PC-9 (cell line): ENCODE data around the gene CAMTA1.

Experiments used
- EZH2 ChIP-seq: fragments of 200-600 bp; sonication (generic); IDR thresholded peaks from 2 replicates; pipeline ENCODE4 v1.8.0; 2017; ENCODE audit warnings: antibody characterized with exemption, low read depth
- TF ChIP-seq, protein P1 (sequence below): fragments of 200-600 bp; sonication (generic); conservative IDR thresholded peaks from 2 replicates; pipeline ENCODE4 v1.6.1; 2017; ENCODE audit warnings: mixed run types, antibody characterized with exemption, mild to moderate bottlenecking, moderate library complexity

GRCh38 chr1:7070389-7071029 lies 285.3 kb downstream of the CAMTA1 start:
- TF ChIP-seq, protein P1, sequence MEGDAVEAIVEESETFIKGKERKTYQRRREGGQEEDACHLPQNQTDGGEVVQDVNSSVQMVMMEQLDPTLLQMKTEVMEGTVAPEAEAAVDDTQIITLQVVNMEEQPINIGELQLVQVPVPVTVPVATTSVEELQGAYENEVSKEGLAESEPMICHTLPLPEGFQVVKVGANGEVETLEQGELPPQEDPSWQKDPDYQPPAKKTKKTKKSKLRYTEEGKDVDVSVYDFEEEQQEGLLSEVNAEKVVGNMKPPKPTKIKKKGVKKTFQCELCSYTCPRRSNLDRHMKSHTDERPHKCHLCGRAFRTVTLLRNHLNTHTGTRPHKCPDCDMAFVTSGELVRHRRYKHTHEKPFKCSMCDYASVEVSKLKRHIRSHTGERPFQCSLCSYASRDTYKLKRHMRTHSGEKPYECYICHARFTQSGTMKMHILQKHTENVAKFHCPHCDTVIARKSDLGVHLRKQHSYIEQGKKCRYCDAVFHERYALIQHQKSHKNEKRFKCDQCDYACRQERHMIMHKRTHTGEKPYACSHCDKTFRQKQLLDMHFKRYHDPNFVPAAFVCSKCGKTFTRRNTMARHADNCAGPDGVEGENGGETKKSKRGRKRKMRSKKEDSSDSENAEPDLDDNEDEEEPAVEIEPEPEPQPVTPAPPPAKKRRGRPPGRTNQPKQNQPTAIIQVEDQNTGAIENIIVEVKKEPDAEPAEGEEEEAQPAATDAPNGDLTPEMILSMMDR = peak; percentile 75
- TF ChIP-seq EZH2 = no peak
